A549 treated with ZK216348 at 1 μM for 4 hours (cell line): ENCODE data around the gene CYP2E1. TPM values are rescaled to one million over a fixed set of nuclear protein-coding genes. Genes with fewer than 3 reads are reported as not detected.

Experiments used
- total RNA-seq: library from RNA; stranded (reverse); fragments of 200-300 nt; extraction: Qiagen RNA extraction; gene quantifications from 5 replicates; pipeline ENCODE4 v1.2.3, GENCODE V29; 2022; ENCODE audit warnings: low read depth

The CYP2E1 gene
- total RNA-seq, result 0.26 to 0.37 TPM (median 0.31 TPM) in 4 of 5 replicates, not detected in the other

DNA sequence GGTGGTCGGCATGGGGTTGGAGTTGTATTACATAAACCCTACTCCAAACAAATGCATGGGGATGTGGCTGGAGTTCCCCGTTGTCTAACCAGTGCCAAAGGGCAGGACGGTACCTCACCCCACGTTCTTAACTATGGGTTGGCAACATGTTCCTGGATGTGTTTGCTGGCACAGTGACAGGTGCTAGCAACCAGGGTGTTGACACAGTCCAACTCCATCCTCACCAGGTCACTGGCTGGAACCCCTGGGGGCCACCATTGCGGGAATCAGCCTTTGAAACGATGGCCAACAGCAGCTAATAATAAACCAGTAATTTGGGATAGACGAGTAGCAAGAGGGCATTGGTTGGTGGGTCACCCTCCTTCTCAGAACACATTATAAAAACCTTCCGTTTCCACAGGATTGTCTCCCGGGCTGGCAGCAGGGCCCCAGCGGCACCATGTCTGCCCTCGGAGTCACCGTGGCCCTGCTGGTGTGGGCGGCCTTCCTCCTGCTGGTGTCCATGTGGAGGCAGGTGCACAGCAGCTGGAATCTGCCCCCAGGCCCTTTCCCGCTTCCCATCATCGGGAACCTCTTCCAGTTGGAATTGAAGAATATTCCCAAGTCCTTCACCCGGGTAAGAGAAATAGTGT, at the start of gene CYP2E1:
TSS of gene CYP2E1 (plus strand) at position 407 of the 632 bp plus-strand sequence. CDS start at position 440, 33 bp downstream.

GRCh38 chr10:133565441-133566294, 38.5 kb downstream of the CYP2E1 start, which contains the start of gene SYCE1:
SYCE1 (minus strand) TSS chr10:133565583; CDS start chr10:133565529, 54 bp downstream.

Other genes starting within 250 kb of the CYP2E1 start
- 34.9 to 49.3 TPM (median 41.2 TPM) in 5 replicates for gene TUBGCP2, start 218.5 kb upstream of the CYP2E1 start, total RNA-seq
- gene ZNF511, start 218.4 kb upstream of the CYP2E1 start, total RNA-seq, result 49.5 to 76.3 TPM (median 61.5 TPM) in 5 replicates
- gene CALY, start 190.5 kb upstream of the CYP2E1 start, total RNA-seq, result 0.42 to 1.6 TPM (median 0.70 TPM) in 5 replicates
- not detected in 5 replicates for gene PRAP1, start 180.0 kb upstream of the CYP2E1 start, total RNA-seq
- 9.9 to 16.2 TPM (median 11.9 TPM) in 5 replicates for gene FUOM, start 169.3 kb upstream of the CYP2E1 start, total RNA-seq
- gene ECHS1, start 154.0 kb upstream of the CYP2E1 start, total RNA-seq, result 122 to 153 TPM (median 138 TPM) in 5 replicates
- 1.6 to 2.2 TPM (median 1.9 TPM) in 5 replicates for gene PAOX, start 148.1 kb upstream of the CYP2E1 start, total RNA-seq
- gene MTG1, start 133.2 kb upstream of the CYP2E1 start, total RNA-seq, result 37.4 to 57.0 TPM (median 51.0 TPM) in 5 replicates
- 0.17 to 0.35 TPM (median 0.27 TPM) in 5 replicates for gene SPRN, start 102.7 kb upstream of the CYP2E1 start, total RNA-seq
- 0.07 to 0.31 TPM (median 0.21 TPM) in 5 replicates for gene SCART1, start 73.4 kb upstream of the CYP2E1 start, total RNA-seq
- gene SYCE1, start 38.2 kb downstream of the CYP2E1 start, total RNA-seq, result not detected in 5 replicates
- not detected in 5 replicates for gene FRG2B, start 99.4 kb downstream of the CYP2E1 start, total RNA-seq